ENCODE data around the gene KCNF1.

KCNF1 gene

DNA sequence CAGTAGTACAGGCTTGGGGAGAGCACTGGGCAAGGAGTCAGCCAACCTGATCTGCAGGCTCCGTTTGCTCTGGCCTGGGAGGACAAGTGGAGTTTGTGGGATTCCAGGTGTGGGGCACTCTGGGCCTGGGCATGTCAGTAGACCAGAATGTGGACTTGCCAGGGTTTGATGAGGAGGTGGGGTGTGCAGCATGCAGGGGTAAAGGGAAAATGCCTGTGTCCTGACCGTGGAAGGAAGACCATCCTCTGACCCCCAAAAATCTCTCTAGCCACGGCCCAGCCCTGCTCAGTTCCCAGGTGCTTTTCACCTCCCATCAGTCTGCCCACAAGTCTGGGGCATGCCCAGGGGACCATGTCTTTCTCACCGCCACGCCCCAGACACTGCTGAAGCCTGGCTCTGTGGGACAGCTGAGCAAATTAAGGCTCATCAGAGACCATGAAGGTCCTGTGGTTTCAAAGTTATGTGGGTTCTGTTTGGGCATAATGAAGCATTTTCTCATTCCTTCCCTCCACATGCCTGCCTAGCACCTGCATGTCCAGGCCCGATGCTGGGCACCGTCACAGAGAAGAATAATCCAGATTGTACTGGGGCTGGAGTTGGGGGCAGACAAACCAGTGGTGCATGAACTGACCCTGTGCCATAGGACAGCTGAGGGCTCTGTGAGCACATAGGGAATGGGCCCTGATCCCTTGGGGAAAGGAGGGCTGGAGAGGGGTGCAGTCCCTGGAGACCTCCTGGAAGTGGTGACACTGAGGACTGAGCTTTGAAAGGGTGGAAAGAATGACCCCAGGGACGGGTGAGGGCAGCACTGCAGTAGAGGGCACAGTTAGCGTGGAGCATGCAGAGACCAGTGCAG lies 6.5 kb upstream of the KCNF1 start:
- DNase-seq: no peak

GRCh38 chr2:10905862-10906143 lies 5.9 kb upstream of the KCNF1 start:
- DNase-seq: no peak

GRCh38 chr2:10906926-10907625 lies 4.7 kb upstream of the KCNF1 start:
- DNase-seq: no peak

- no peak for DNase-seq
Measured at GRCh38 chr2:10908195-10908594, 3.5 kb upstream of the KCNF1 start.

- DNase-seq: no peak
Measured at GRCh38 chr2:10909050-10909995, 2.4 kb upstream of the KCNF1 start.

GRCh38 chr2:10909996-10910341 lies 1.8 kb upstream of the KCNF1 start:
- DNase-seq: no peak

- DNase-seq: no peak
Measured at GRCh38 chr2:10910625-10911024, 1.1 kb upstream of the KCNF1 start.

DNA sequence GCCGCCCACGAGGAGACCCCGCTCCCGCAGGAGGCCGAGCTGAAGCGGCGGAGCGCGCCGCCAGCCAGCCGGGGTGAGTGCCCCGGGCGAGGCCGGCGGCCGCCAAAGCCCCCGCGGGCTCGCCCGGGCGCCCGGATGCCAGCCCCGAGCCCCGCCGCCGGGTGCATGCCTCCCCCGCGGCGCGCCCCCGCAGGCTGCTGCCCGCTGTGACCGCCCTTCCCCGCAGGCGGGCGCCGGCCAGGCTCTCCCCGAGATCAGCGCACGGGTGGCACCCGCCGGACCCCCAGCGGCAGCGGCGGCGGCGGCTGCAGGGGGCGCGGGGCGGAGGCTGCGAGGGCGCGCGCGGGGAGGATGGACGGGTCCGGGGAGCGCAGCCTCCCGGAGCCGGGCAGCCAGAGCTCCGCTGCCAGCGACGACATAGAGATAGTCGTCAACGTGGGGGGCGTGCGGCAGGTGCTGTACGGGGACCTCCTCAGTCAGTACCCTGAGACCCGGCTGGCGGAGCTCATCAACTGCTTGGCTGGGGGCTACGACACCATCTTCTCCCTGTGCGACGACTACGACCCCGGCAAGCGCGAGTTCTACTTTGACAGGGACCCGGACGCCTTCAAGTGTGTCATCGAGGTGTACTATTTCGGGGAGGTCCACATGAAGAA lies 470 bp downstream of the KCNF1 start:
- no peak for DNase-seq

GRCh38 chr2:10912796-10913455 lies 1.2 kb downstream of the KCNF1 start:
- no peak for DNase-seq

DNA sequence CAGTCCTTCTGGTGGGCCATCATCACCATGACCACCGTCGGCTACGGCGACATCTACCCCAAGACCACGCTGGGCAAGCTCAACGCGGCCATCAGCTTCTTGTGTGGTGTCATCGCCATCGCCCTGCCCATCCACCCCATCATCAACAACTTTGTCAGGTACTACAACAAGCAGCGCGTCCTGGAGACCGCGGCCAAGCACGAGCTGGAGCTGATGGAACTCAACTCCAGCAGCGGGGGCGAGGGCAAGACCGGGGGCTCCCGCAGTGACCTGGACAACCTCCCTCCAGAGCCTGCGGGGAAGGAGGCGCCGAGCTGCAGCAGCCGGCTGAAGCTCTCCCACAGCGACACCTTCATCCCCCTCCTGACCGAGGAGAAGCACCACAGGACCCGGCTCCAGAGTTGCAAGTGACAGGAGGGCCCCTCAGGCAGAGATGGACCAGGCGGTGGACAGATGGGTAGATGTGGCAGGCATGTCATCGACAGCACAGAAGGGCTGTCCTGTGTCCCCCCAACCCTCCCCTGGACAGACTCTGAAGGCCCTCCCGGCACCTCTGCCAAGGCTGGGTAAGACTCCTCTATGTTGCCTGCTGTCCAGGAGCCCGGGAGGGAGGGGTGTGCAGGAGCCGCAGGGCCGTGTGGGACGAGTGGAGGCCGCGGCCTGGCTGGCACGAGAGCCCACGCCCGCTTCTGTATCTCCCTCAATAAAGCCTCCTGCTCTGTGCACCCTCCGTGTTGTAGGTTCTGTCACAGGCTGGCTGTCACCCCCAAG lies 2.0 kb downstream of the KCNF1 start:
- no peak for DNase-seq

GRCh38 chr2:10914272-10914693 lies 2.5 kb downstream of the KCNF1 start:
- no peak for DNase-seq

DNA sequence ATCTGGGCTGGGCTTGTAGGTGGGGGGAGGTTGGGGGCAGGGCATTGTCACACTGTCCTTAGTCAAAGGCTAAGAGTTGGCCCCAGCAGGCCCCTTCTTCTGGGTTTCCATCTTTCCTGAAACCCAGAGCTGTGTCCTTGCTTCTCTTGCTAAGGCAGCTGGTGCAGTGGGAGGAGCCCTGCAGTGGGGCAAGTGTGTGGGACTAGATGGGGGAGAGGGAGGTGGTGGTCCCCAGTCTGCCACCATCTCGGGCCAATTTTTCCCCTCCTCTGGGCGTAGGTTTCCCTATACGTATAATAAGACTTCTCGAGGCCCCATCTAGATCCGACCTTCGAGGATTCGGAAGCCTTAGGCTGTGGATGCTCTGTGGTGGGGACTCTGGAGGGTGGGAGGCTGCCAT lies 3.5 kb downstream of the KCNF1 start:
- DNase-seq: no peak

GRCh38 chr2:10915731-10916276 lies 4.1 kb downstream of the KCNF1 start:
- DNase-seq: no peak

GRCh38 chr2:10916953-10917352 lies 5.2 kb downstream of the KCNF1 start:
- no peak for DNase-seq

- no peak for DNase-seq
Measured at GRCh38 chr2:10917927-10918326, 6.2 kb downstream of the KCNF1 start.

DNA sequence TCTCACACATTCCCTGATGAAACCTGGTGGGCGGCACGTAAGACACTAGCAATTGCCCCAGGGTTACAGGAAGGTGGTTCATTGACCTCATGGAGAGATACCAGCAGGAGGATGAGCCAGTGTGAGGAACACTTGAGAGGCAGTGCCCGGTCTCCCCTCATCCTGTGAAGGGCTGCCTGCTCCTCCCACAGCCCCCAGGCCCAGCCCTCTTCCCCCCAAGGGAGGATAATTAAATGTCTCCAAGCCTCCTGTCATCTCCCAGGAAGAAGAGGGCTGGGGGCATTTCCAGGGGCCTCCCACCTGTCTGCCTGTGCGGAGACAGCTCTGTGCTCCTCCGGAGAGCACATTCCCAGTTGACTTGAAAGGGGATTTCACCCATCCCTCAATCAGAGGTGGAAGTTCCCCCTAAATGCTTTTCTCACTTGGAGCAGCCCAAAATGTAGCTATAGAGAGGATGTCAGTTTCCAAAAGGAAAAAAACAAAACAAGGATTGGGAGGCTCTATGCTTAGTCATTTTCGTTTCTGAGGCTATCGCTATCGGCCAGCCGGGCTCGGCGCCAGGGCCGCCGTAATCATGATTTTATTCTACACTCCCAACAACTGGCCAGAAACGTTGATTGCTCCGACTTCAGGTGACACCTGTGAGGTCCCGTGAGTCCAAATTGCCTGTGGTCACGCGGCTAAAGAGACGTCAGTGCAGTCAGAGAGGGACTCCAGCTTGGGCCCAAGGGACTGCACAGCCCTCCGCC lies 7.1 kb downstream of the KCNF1 start:
- DNase-seq: no peak

GRCh38 chr2:10919410-10919770 lies 7.7 kb downstream of the KCNF1 start:
- DNase-seq: no peak

DNA sequence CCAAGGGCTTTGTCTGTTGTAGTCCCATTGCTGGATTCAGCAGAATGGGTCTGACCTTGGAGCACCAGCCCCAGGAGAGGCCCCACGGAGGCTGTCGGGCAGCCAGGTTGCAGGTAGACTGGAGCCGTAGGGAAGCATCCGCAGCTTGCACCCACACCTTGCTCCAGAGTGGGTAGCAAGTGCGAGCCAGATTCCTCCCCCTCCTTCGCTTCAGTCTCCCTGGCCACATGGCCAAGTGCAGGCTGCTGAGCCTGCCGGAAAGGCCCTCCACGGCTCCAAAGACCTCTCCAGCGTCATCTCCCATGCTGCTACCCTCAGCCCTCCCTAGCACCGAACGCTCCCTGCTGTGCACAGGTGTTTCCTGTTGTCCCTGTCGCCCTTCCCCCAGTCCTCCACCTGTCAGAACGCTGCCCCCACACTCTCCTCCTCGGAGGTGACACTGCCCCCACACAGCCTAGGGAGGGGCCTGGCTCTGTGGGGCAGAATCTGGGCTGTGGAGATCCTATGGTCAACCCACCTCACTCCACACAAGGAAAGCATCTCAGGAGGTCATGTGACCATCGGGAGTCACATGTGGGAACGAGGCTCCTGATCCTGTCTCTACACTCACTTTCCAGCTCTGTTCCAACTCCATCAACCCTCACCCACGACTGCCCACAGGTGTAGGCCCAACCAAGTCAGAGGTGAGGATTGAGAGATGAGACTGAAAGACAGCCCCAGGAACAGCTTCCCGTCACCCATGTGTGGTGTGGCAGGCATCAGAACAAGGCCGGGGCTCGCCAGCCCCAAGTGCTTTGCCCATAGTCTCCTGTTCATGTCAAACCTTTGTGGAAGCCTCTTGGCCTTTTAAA lies 8.3 kb downstream of the KCNF1 start:
- no peak for DNase-seq

GRCh38 chr2:10920764-10921388 lies 9.1 kb downstream of the KCNF1 start:
- DNase-seq: no peak

Measured in activated CD4-positive, alpha-beta T cell treated with anti-CD3 and anti-CD28 coated beads, Interleukin-2, amount 50 U/mL, for 1 hour (primary cell).